Upper lobe of left lung (tissue), 6 donors: Measurements from ENCODE around the gene OGFRL1. TPM values are rescaled to one million over a fixed set of nuclear protein-coding genes. Genes with fewer than 3 reads are reported as not detected.
A peak's percentile ranks its signal among the peaks of the same experiment; 100 is the strongest.

Experiments
- ATAC-seq, 2 donors: fragments of 200-7000 bp; cut with Tn5 transposase; one replicate each; pipeline ENCODE4 v1.9.1; 2022; ENCODE audit warnings: mild to moderate bottlenecking in 2 of 2, moderate library complexity in 2 of 2; ENCODE audit not compliant: low FRiP score in 2 of 2
- DNase-seq, 2 donors: peaks; one replicate each; pipeline ENCODE4 v3.0.0-alpha.2; 2019 to 2020
- H3K27ac ChIP-seq, 4 donors: fragments of 200-600 bp; sonication (generic); one replicate each; pipeline ENCODE4 v1.5.1; 2016 to 2019
- H3K27me3 ChIP-seq, 4 donors: fragments of 200-600 bp; sonication (generic); one replicate each; pipeline ENCODE4 v1.5.1; 2017 to 2019
- H3K36me3 ChIP-seq, 4 donors: fragments of 200-600 bp; sonication (generic); one replicate each; pipeline ENCODE4 v1.5.1; 2016 to 2019
- H3K4me1 ChIP-seq, 4 donors: fragments of 200-600 bp; sonication (generic); one replicate each; pipeline ENCODE4 v1.5.1; 2018 to 2019
- H3K4me3 ChIP-seq, 4 donors: fragments of 200-600 bp; sonication (generic); one replicate each; pipeline ENCODE4 v1.5.1; 2017 to 2019; ENCODE audit warnings: mild to moderate bottlenecking in 2 of 4, moderate library complexity in 1 of 4
- H3K9me3 ChIP-seq, 4 donors: fragments of 200-600 bp; sonication (generic); one replicate each; pipeline ENCODE4 v1.5.1; 2018 to 2019
- CTCF ChIP-seq, 6 experiments: fragments of 450-650 bp in 4 of 6; fragments of 200-600 bp in 2 of 6; sonication (generic) in 2 of 6; IDR thresholded peaks; one replicate each; pipeline ENCODE4 v1.5.1; 2016 to 2019; ENCODE audit warnings: antibody characterized with exemption in 6 of 6
- EP300 ChIP-seq, 4 donors: sonication (generic); formaldehyde crosslinking; IDR thresholded peaks; one replicate each; pipeline ENCODE4 v1.5.1; 2017; ENCODE audit warnings: antibody characterized with exemption in 4 of 4, control low read depth in 2 of 4
- POLR2A ChIP-seq, 4 donors: fragments of 450-650 bp; IDR thresholded peaks; one replicate each; pipeline ENCODE4 v1.5.1; 2016 to 2017; ENCODE audit warnings: antibody characterized with exemption in 4 of 4, mild to moderate bottlenecking in 2 of 4
- POLR2AphosphoS5 ChIP-seq, 2 donors: sonication (generic); formaldehyde crosslinking; IDR thresholded peaks; one replicate each; pipeline ENCODE4 v1.5.1; 2017; ENCODE audit warnings: antibody characterized with exemption in 2 of 2
- WGBS, 2 donors: methylation state at CpG; one replicate each; pipeline ENCODE4 v1.1.5; 2017 to 2018; 5-methylcytosine and 5-hydroxymethylcytosine counted together
- total RNA-seq, 6 donors: library from RNA; depleted of rRNA in 4 of 6; stranded (reverse); fragments of >200 nt in 4 of 6; gene quantifications; one replicate each; pipeline versions ENCODE4 v1.1.0 to v1.2.1, GENCODE V29; 2016 to 2021
- donor health status: DM: no; HTN: no; CAD: no; lungs with moderate emphysema.
- donor health status: DM: no; HTN: yes; CAD: no; lungs with severe emphysema.

The OGFRL1 gene
- total RNA-seq, 6 donors from 2014 or later = 11.5 to 36.1 (median 22.0) TPM

- Histone ChIP-seq H3K4me1 (peaks cover 0 to 16% (median 5%) of the 10 kb centered on the region in 4 donors), H3K36me3 (no peaks in the 10 kb centered on the region), H3K27ac (no peak overlapping the region), H3K27me3 (no peaks in the 10 kb centered on the region), H3K4me3 (no peak overlapping the region), H3K9me3 (no peaks in the 10 kb centered on the region)
- ATAC-seq = peak in 1 of 2 donors; percentile 73
- peak; percentile 41 to 65 (median 58) for TF ChIP-seq CTCF (IDR thresholded peaks at IDR 0.05)
- no peak for TF ChIP-seq POLR2A (IDR thresholded peaks at IDR 0.05)
- DNase-seq = no peak
- WGBS, 2 donors = 27 to 28% methylated on average over 3 of the region's 3 CpGs
Observed at GRCh38 chr6:71349395-71349794, 60.8 kb downstream of the OGFRL1 start.

GRCh38 chr6:71349976-71350615 lies 61.5 kb downstream of the OGFRL1 start:
- no peak for TF ChIP-seq CTCF (IDR thresholded peaks at IDR 0.05)
- TF ChIP-seq POLR2AphosphoS5 (IDR thresholded peaks at IDR 0.05) = no peak
- TF ChIP-seq EP300 (IDR thresholded peaks at IDR 0.05) = no peak
- TF ChIP-seq POLR2A (IDR thresholded peaks at IDR 0.05) = no peak
- H3K27ac ChIP-seq = peak overlapping the region in 2 of 4 donors; percentile 36 to 58
- no peaks in the 10 kb centered on the region for H3K27me3 ChIP-seq
- H3K4me1 ChIP-seq = peaks cover 0 to 16% (median 5%) of the 10 kb centered on the region in 4 donors
- H3K9me3 ChIP-seq = no peaks in the 10 kb centered on the region
- H3K36me3 ChIP-seq = no peaks in the 10 kb centered on the region
- 63% methylated on average over 5 of the region's 5 CpGs for WGBS, 2 donors
- no peak overlapping the region for H3K4me3 ChIP-seq
- DNase-seq (no peak), ATAC-seq (peak in 1 of 2 donors; percentile 78)

- ATAC-seq (no peak), DNase-seq (no peak)
- Histone ChIP-seq H3K9me3 (no peaks in the 10 kb centered on the region), H3K36me3 (no peaks in the 10 kb centered on the region), H3K4me1 (peaks cover 0 to 16% (median 3%) of the 10 kb centered on the region in 4 donors), H3K27me3 (no peaks in the 10 kb centered on the region), H3K4me3 (no peak overlapping the region), H3K27ac (peak overlapping the region in 3 of 4 donors; percentile 25 to 58 (median 36))
- no peak for TF ChIP-seq CTCF (IDR thresholded peaks at IDR 0.05)
- TF ChIP-seq POLR2A (IDR thresholded peaks at IDR 0.05) = no peak
- no peak for TF ChIP-seq EP300 (IDR thresholded peaks at IDR 0.05)
- no peak for TF ChIP-seq POLR2AphosphoS5 (IDR thresholded peaks at IDR 0.05)
Observed at GRCh38 chr6:71351190-71351589, 62.6 kb downstream of the OGFRL1 start.
